ENCODE data around the gene LRRC32.
"Not testable (repeated sequence)": the region's sequence is repeated elsewhere in the genome, so short reads cannot be mapped to it uniquely, and the experiment has no call there.

Gene LRRC32

GRCh38 chr11:76644591-76644990, 26.0 kb downstream of the LRRC32 start:
- no peak for DNase-seq

GRCh38 chr11:76643711-76644110, 26.8 kb downstream of the LRRC32 start:
- DNase-seq, result not testable (repeated sequence)

- DNase-seq, result no peak
These were observed 28.2 kb downstream of the LRRC32 start for GRCh38 chr11:76642341-76642740.

- DNase-seq, result no peak
These were observed 28.6 kb downstream of the LRRC32 start for GRCh38 chr11:76641905-76642304.

- DNase-seq, result no peak
These were observed 30.0 kb downstream of the LRRC32 start for GRCh38 chr11:76640501-76640900.

GRCh38 chr11:76639621-76640020, 30.9 kb downstream of the LRRC32 start:
- no peak for DNase-seq

GRCh38 chr11:76638270-76639197, 32.0 kb downstream of the LRRC32 start:
- DNase-seq, result no peak

- peak; percentile 28 for DNase-seq
These were observed 32.9 kb downstream of the LRRC32 start for GRCh38 chr11:76637491-76638269.

- no peak for DNase-seq
These were observed 33.6 kb downstream of the LRRC32 start for GRCh38 chr11:76636826-76637460.

- DNase-seq, result peak; percentile 34
These were observed 34.4 kb downstream of the LRRC32 start for GRCh38 chr11:76635991-76636738.

- DNase-seq, result peak; percentile 64
These were observed 35.7 kb downstream of the LRRC32 start for GRCh38 chr11:76634886-76635285.

- no peak for DNase-seq
These were observed 38.1 kb downstream of the LRRC32 start for GRCh38 chr11:76632492-76632891.

- DNase-seq, result no peak
These were observed 38.8 kb downstream of the LRRC32 start for GRCh38 chr11:76631566-76632308.

GRCh38 chr11:76630600-76631281, 39.8 kb downstream of the LRRC32 start:
- no peak for DNase-seq

GRCh38 chr11:76629853-76630599, 40.5 kb downstream of the LRRC32 start:
- DNase-seq, result peak; percentile 59

GRCh38 chr11:76629116-76629852, 41.3 kb downstream of the LRRC32 start:
- DNase-seq, result peak; percentile 58

GRCh38 chr11:76628408-76628947, 42.1 kb downstream of the LRRC32 start:
- no peak for DNase-seq

- no peak for DNase-seq
These were observed 42.9 kb downstream of the LRRC32 start for GRCh38 chr11:76627606-76628005.

- no peak for DNase-seq
These were observed 43.6 kb downstream of the LRRC32 start for GRCh38 chr11:76626921-76627401.

All from left hindlimb (tissue), 1 donor.